A673 (cell line): Measurements from ENCODE around the gene ZNF214. TPM values are rescaled to one million over a fixed set of nuclear protein-coding genes. Genes with fewer than 3 reads are reported as not detected.
"Not testable (repeated sequence)": the region's sequence is repeated elsewhere in the genome, so short reads cannot be mapped to it uniquely, and the experiment has no call there.

Source experiments
- BruUV-seq: library from RNA; stranded (reverse); fragments of 400-500 nt; replicated peaks from 2 replicates; lab custom pipeline; 2021; lab: Mats Ljungman, UMichigan
- CTCF ChIA-PET: fragments of 300-600 bp; sonication (Branson Sonifier 250); formaldehyde crosslinking; loops from one replicate; lab custom pipeline; 2022; ENCODE audit warnings: antibody characterized with exemption; lab: Charles Lee
- POLR2A ChIA-PET: fragments of 300-600 bp; sonication (Branson Sonifier 250); formaldehyde crosslinking; loops from one replicate; lab custom pipeline; 2022; ENCODE audit warnings: antibody characterized with exemption; ENCODE audit not compliant: low non-redundant PET; lab: Charles Lee
- DNase-seq: peaks from one replicate; pipeline ENCODE4 v3.0.0-alpha.2; 2015; ENCODE audit warnings: low spot score
- H3K27ac ChIP-seq: fragments of 200-600 bp; sonication (generic); 2 replicates; pipeline ENCODE4 v1.5.1; 2016; ENCODE audit warnings: mixed run types, low read depth, mild to moderate bottlenecking, mixed read lengths, antibody characterized with exemption, low read length; ENCODE audit not compliant: poor library complexity, severe bottlenecking
- H3K27me3 ChIP-seq: fragments of 200-600 bp; sonication (generic); replicated peaks from 2 replicates; pipeline ENCODE4 v1.6.1; 2017; ENCODE audit warnings: mixed run types, low read depth, mild to moderate bottlenecking, mixed read lengths, antibody characterized with exemption, low read length; ENCODE audit not compliant: insufficient read depth, poor library complexity
- H3K36me3 ChIP-seq: fragments of 200-600 bp; sonication (generic); 2 replicates; pipeline ENCODE4 v1.6.1; 2016; ENCODE audit warnings: mixed run types, mild to moderate bottlenecking, mixed read lengths, antibody characterized with exemption, low read length; ENCODE audit not compliant: insufficient read depth, poor library complexity, severe bottlenecking
- H3K4me1 ChIP-seq: fragments of 200-600 bp; sonication (generic); 2 replicates; pipeline ENCODE4 v1.6.1; 2017; ENCODE audit warnings: mixed run types, mild to moderate bottlenecking, mixed read lengths, antibody characterized with exemption, low read length; ENCODE audit not compliant: insufficient read depth, poor library complexity, severe bottlenecking
- H3K4me3 ChIP-seq: fragments of 200-600 bp; sonication (generic); 2 replicates; pipeline ENCODE4 v1.5.1; 2016; ENCODE audit warnings: low read depth, mixed run types, mild to moderate bottlenecking, mixed read lengths, low read length; ENCODE audit not compliant: poor library complexity, severe bottlenecking
- H3K9me3 ChIP-seq: fragments of 200-600 bp; sonication (generic); 2 replicates; pipeline ENCODE4 v1.6.1; 2016; ENCODE audit warnings: mixed run types, low read depth, mild to moderate bottlenecking, mixed read lengths, antibody characterized with exemption, low read length; ENCODE audit not compliant: poor library complexity, severe bottlenecking
- EZH2 ChIP-seq: fragments of 200-600 bp; sonication (generic); IDR thresholded peaks from 2 replicates; pipeline ENCODE4 v1.6.1; 2017; ENCODE audit warnings: borderline replicate concordance, low read depth, mild to moderate bottlenecking, mixed read lengths, antibody characterized with exemption, low read length; ENCODE audit not compliant: poor library complexity, severe bottlenecking
- intact Hi-C: fragments of 100-400 bp; cut with micrococcal nuclease; formaldehyde crosslinking; loops from one replicate; pipeline ENCODE4 v1.10.0; 2022; ENCODE audit not compliant: unreplicated experiment
- total RNA-seq: library from RNA; stranded (reverse); gene quantifications from 2 replicates; pipeline ENCODE4 v1.2.3, GENCODE V29; 2021
- TF ChIP-seq, protein P1 (sequence below): fragments of 300-800, 200-600 bp; sonication (generic); conservative IDR thresholded peaks from 2 replicates; pipeline ENCODE4 v1.5.1; 2017; ENCODE audit warnings: low read depth, mild to moderate bottlenecking, antibody characterized with exemption, low read length, moderate library complexity, mixed read lengths

ZNF214 gene
- total RNA-seq, 1 experiment from 2014 or later = 0.17 TPM

DNA sequence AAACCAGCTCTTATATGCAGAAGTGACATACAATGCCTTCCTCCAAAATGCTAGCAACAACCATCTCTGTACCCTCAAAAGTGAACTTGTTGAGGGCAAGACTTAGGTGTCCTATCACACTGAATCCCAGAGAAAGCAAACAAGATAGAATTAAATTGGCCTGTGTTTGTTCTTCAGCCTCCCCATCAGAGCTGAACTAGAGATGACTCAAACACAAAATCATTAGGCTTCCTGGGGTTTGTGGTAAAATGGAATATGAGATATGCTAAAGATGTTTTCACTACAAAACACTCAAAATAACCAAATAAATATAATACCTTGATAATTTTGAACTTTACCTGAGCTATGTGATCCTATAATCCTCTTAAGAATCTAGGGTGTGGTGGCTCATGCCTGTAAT is 31.6 kb downstream of the ZNF214 start:
- ChIA-PET POLR2A (no interaction called here), CTCF (no interaction called here)
- Histone ChIP-seq H3K27ac (no peak overlapping the region), H3K27me3 (no peaks in the 10 kb centered on the region), H3K4me1 (no peaks in the 10 kb centered on the region), H3K36me3 (no peaks in the 10 kb centered on the region), H3K9me3 (no peaks in the 10 kb centered on the region), H3K4me3 (no peak overlapping the region)
- no TSS peak for BruUV-seq
- intact Hi-C loops = no loop called here
- DNase-seq = no peak
- TF ChIP-seq, protein P1, sequence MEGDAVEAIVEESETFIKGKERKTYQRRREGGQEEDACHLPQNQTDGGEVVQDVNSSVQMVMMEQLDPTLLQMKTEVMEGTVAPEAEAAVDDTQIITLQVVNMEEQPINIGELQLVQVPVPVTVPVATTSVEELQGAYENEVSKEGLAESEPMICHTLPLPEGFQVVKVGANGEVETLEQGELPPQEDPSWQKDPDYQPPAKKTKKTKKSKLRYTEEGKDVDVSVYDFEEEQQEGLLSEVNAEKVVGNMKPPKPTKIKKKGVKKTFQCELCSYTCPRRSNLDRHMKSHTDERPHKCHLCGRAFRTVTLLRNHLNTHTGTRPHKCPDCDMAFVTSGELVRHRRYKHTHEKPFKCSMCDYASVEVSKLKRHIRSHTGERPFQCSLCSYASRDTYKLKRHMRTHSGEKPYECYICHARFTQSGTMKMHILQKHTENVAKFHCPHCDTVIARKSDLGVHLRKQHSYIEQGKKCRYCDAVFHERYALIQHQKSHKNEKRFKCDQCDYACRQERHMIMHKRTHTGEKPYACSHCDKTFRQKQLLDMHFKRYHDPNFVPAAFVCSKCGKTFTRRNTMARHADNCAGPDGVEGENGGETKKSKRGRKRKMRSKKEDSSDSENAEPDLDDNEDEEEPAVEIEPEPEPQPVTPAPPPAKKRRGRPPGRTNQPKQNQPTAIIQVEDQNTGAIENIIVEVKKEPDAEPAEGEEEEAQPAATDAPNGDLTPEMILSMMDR = no peak
- TF ChIP-seq EZH2 = no peak

DNA sequence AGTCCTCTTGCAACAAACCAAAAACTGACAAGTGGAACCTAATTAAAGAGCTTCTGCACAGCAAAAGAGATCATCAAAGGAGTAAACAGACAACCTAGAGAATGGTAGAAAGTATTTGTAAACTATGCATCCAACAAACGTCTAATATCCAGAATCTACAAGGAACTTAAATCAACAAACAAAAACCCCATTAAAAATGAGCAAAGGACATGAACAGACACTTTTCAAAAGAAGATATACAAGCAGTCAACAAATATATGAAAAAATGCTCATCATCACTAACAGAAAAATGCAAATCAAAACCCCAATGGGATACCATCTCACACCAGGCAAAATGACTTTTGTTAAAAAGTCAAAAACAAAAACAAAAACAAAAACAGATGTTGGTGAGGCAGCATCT is 33.7 kb downstream of the ZNF214 start:
- BruUV-seq = no TSS peak
- Histone ChIP-seq H3K27ac (no peak overlapping the region), H3K9me3 (no peaks in the 10 kb centered on the region), H3K27me3 (no peaks in the 10 kb centered on the region), H3K4me3 (no peak overlapping the region), H3K36me3 (no peaks in the 10 kb centered on the region), H3K4me1 (no peaks in the 10 kb centered on the region)
- no peak for TF ChIP-seq EZH2
- TF ChIP-seq, protein P1 = no peak
- intact Hi-C loops = no loop called here
- POLR2A ChIA-PET = no interaction called here
- DNase-seq = no peak
- CTCF ChIA-PET = no interaction called here

DNA sequence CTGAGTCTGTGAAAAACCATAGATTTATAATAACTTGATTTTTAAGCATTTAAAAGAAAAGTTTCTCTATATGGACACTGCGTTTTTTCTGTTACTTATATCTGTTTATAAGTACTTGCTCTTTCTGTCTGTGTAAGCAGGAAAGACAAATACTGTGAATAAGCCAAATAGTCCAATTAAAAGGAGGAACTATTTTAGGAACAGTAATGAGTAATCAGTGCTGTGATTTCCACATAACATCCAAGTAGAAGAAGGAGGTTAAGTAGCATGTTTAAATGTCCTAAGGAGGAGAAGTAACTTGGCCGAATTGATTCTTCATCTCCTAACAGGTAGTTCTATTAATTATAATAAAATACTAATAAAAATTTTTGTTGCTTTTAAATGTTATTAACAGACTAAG is 40.8 kb downstream of the ZNF214 start:
- no TSS peak for BruUV-seq
- CTCF ChIA-PET = no interaction called here
- no peaks in the 10 kb centered on the region for H3K36me3 ChIP-seq

DNA sequence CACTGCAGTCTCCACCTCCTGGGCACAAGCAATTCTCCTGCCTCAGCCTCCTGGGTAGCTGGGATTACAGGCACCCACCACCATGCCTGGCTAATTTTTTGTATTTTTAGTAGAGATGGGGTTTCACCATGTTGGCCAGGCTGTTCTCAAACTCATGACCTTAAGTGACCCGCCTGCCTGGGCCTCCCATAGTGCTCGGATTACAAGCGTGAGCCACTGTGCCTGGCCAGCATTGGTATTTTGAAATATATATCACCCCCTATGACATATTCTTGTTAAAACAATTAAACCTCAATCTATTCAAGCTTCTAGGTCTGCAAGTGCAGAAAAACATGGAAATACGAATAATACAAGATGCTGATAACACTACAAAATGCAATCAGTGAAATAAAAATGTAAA is 50.3 kb downstream of the ZNF214 start:
- DNase-seq, H3K9me3 ChIP-seq, intact Hi-C loops, H3K4me3 ChIP-seq, H3K27ac ChIP-seq, CTCF ChIA-PET, POLR2A ChIA-PET, H3K27me3 ChIP-seq, H3K36me3 ChIP-seq, BruUV-seq, H3K4me1 ChIP-seq: not testable (repeated sequence)

More for the DNA sequence above, 40.8 kb downstream of the ZNF214 start:
- no peak overlapping the region for H3K27ac ChIP-seq
- H3K4me1 ChIP-seq = no peaks in the 10 kb centered on the region
- DNase-seq = no peak
- POLR2A ChIA-PET = no interaction called here
- no peak overlapping the region for H3K4me3 ChIP-seq
- no peaks in the 10 kb centered on the region for H3K9me3 ChIP-seq
- intact Hi-C loops = no loop called here
- no peak for TF ChIP-seq EZH2
- TF ChIP-seq, protein P1 = no peak
- no peaks in the 10 kb centered on the region for H3K27me3 ChIP-seq
